Fibroblast of lung (primary cell): ENCODE results near the gene PRM1. TPM values are rescaled to one million over a fixed set of nuclear protein-coding genes. Genes with fewer than 3 reads are reported as not detected.

Source experiments
- DNase-seq, 2 donors: peaks; one replicate each; pipeline versions ENCODE4 v3.0.0 to v3.0.0-alpha.2; 2010; ENCODE audit warnings: low read depth in 2 of 2
- H2AFZ ChIP-seq: 2 replicates; pipeline ENCODE4 v1.5.1; 2012; ENCODE audit warnings: low read length, control low read depth, inconsistent platforms
- H3K27ac ChIP-seq: 2 replicates; pipeline ENCODE4 v1.5.1; 2011; ENCODE audit warnings: low read length, control low read depth; ENCODE audit not compliant: insufficient read depth
- H3K27me3 ChIP-seq: 2 replicates; pipeline ENCODE4 v1.5.1; 2011; ENCODE audit warnings: mild to moderate bottlenecking, low read length; ENCODE audit not compliant: control insufficient read depth, insufficient read depth
- H3K36me3 ChIP-seq: 2 replicates; pipeline ENCODE4 v1.5.1; 2011; ENCODE audit warnings: low read length; ENCODE audit not compliant: control insufficient read depth, insufficient read depth
- H3K4me1 ChIP-seq: 2 replicates; pipeline ENCODE4 v1.5.1; 2011; ENCODE audit warnings: low read length; ENCODE audit not compliant: control insufficient read depth, insufficient read depth; ENCODE audit errors: extremely low read depth
- H3K4me2 ChIP-seq: 2 replicates; pipeline ENCODE4 v1.5.1; 2011; ENCODE audit warnings: low read length, control low read depth; ENCODE audit not compliant: insufficient read depth; ENCODE audit errors: extremely low read depth
- H3K4me3 ChIP-seq, 4 experiments: fragments of 200-600 bp in 1 of 4; sonication (generic) in 1 of 4; replicated peaks in 1 of 4; 2 replicates each; pipeline ENCODE4 v1.5.1; 2011 to 2016; ENCODE audit warnings: low read length in 4 of 4, low read depth in 3 of 4, mild to moderate bottlenecking in 3 of 4, control low read depth in 2 of 4, inconsistent platforms in 1 of 4, mixed read lengths in 1 of 4; ENCODE audit not compliant: insufficient read depth in 1 of 4; ENCODE audit errors: control extremely low read depth in 1 of 4
- H3K79me2 ChIP-seq: 2 replicates; pipeline ENCODE4 v1.5.1; 2012; ENCODE audit warnings: mild to moderate bottlenecking, low read length, inconsistent platforms; ENCODE audit not compliant: control insufficient read depth, insufficient read depth
- H3K9ac ChIP-seq: 2 replicates; pipeline ENCODE4 v1.5.1; 2011; ENCODE audit warnings: mild to moderate bottlenecking, low read length, control low read depth; ENCODE audit not compliant: insufficient read depth
- H3K9me3 ChIP-seq: 2 replicates; pipeline ENCODE4 v1.5.1; 2012; ENCODE audit warnings: low read depth, low read length; ENCODE audit not compliant: control insufficient read depth, insufficient read depth
- H4K20me1 ChIP-seq: 2 replicates; pipeline ENCODE4 v1.5.1; 2011; ENCODE audit warnings: low read length; ENCODE audit not compliant: control insufficient read depth, insufficient read depth; ENCODE audit errors: extremely low read depth
- CTCF ChIP-seq, 2 donors: IDR thresholded peaks in 1 of 2; conservative IDR thresholded peaks in 1 of 2; 1 replicate in 1 of 2; 2 replicates in 1 of 2; pipeline ENCODE4 v1.5.1; 2011 to 2012; ENCODE audit warnings: low read length in 2 of 2, control low read depth in 1 of 2, inconsistent platforms in 1 of 2, low read depth in 1 of 2, mild to moderate bottlenecking in 1 of 2
- EZH2 ChIP-seq: IDR thresholded peaks from 2 replicates; pipeline ENCODE4 v1.5.1; 2012; ENCODE audit warnings: low read length, control low read depth, mild to moderate bottlenecking; ENCODE audit errors: missing control alignments
- polyA plus RNA-seq, 2 donors: library from polyadenylated mRNA; depleted of rRNA in 1 of 2; stranded (reverse) in 1 of 2; unstranded in 1 of 2; fragments of >200 nt; gene quantifications; 2 replicates each; pipeline ENCODE4 v1.2.1, GENCODE V29; 2011 to 2012; ENCODE audit warnings: missing spikeins in 1 of 2
- total RNA-seq: library from RNA; depleted of rRNA; stranded (reverse); fragments of >200 nt; gene quantifications from 2 replicates; pipeline ENCODE4 v1.2.1, GENCODE V29; 2014

Gene PRM1
- total and polyA plus RNA-seq, 2 donors (not counting 1 experiment from before 2014, with no cell fraction given): not detected

- H3K36me3 ChIP-seq: no peaks in the 10 kb centered on the region
- no peak overlapping the region for H3K4me3 ChIP-seq
- no peaks in the 10 kb centered on the region for H4K20me1 ChIP-seq
- H3K79me2 ChIP-seq: no peaks in the 10 kb centered on the region
- H2AFZ ChIP-seq: no peak overlapping the region
- H3K9me3 ChIP-seq: no peaks in the 10 kb centered on the region
- peaks cover 3% of the 10 kb centered on the region for H3K27me3 ChIP-seq
- no peak overlapping the region for H3K4me2 ChIP-seq
- DNase-seq: no peak
- TF ChIP-seq CTCF (conservative IDR thresholded peaks at IDR 0.05 in 1 of 2, IDR thresholded peaks at IDR 0.05 in 1 of 2; ENCODE audit: low read depth in 1 of 2, low read length in 2 of 2) (no peak), EZH2 (no peak)
- H3K27ac ChIP-seq: no peak overlapping the region
- no peak overlapping the region for H3K9ac ChIP-seq
- no peaks in the 10 kb centered on the region for H3K4me1 ChIP-seq
These were observed 39.5 kb downstream of the PRM1 start for GRCh38 chr16:11241480-11242204.

GRCh38 chr16:11240636-11241473 is 40.3 kb downstream of the PRM1 start:
- no peak overlapping the region for H3K27ac ChIP-seq
- no peak for DNase-seq
- H3K4me3 ChIP-seq: no peak overlapping the region

More at GRCh38 chr16:11240636-11241473, 40.3 kb downstream of the PRM1 start:
- Histone ChIP-seq H3K79me2 (no peaks in the 10 kb centered on the region), H3K36me3 (no peaks in the 10 kb centered on the region), H3K9ac (no peak overlapping the region), H2AFZ (no peak overlapping the region), H4K20me1 (no peaks in the 10 kb centered on the region), H3K9me3 (no peaks in the 10 kb centered on the region), H3K4me2 (no peak overlapping the region), H3K27me3 (peaks cover 3% of the 10 kb centered on the region), H3K4me1 (no peaks in the 10 kb centered on the region)
- TF ChIP-seq EZH2 (no peak), CTCF (conservative IDR thresholded peaks at IDR 0.05 in 1 of 2, IDR thresholded peaks at IDR 0.05 in 1 of 2; ENCODE audit: low read depth in 1 of 2, low read length in 2 of 2) (no peak)
